Lower leg skin (tissue), 4 donors: ENCODE measurements around the gene TNFRSF19. TPM values are rescaled to one million over a fixed set of nuclear protein-coding genes. Genes with fewer than 3 reads are reported as not detected.
"Not testable (repeated sequence)": the region's sequence is repeated elsewhere in the genome, so short reads cannot be mapped to it uniquely, and the experiment has no call there.

Experiments
- DNase-seq, 2 donors: peaks; one replicate each; pipeline ENCODE4 v3.0.0-alpha.2; 2019; ENCODE audit warnings: low spot score in 2 of 2
- H3K4me3 ChIP-seq: fragments of 200-600 bp; sonication (generic); 2 replicates; pipeline ENCODE4 v1.5.1; 2017; ENCODE audit warnings: mild to moderate bottlenecking, low read depth; ENCODE audit not compliant: poor library complexity, severe bottlenecking
- CTCF ChIP-seq, 3 donors: fragments of 450-650 bp; IDR thresholded peaks; one replicate each; pipeline ENCODE4 v1.5.1; 2016; ENCODE audit warnings: antibody characterized with exemption in 3 of 3, mild to moderate bottlenecking in 3 of 3, moderate library complexity in 2 of 3
- POLR2A ChIP-seq, 2 donors: fragments of 450-650 bp; IDR thresholded peaks; one replicate each; pipeline ENCODE4 v1.6.1; 2016 to 2017; ENCODE audit warnings: antibody characterized with exemption in 2 of 2, mild to moderate bottlenecking in 1 of 2, moderate library complexity in 1 of 2
- WGBS, 2 donors: methylation state at CpG; one replicate each; pipeline ENCODE4 v1.1.5; 2018; 5-methylcytosine and 5-hydroxymethylcytosine counted together
- intact Hi-C: fragments of 100-400 bp; cut with DNase I; formaldehyde crosslinking; loops from one replicate; pipeline ENCODE4 v1.15.0; 2023; ENCODE audit warnings: low total_unique reads
- total RNA-seq, 4 donors: library from RNA; depleted of rRNA; stranded (reverse); fragments of >200 nt; gene quantifications; one replicate each; pipeline ENCODE4 v1.1.0, GENCODE V29; 2016

TNFRSF19 gene
- total RNA-seq, 4 donors from 2014 or later, result 51.2 to 106 (median 72.5) TPM

GRCh38 chr13:23674795-23675640, 104.8 kb downstream of the TNFRSF19 start:
- no peak for DNase-seq
- 85 to 90% methylated on average over 5 of the region's 5 CpGs for WGBS, 2 donors
- intact Hi-C loops, result no loop called here
- H3K4me3 ChIP-seq, result no peak overlapping the region
- TF ChIP-seq POLR2A (IDR thresholded peaks at IDR 0.05) (no peak), CTCF (IDR thresholded peaks at IDR 0.05) (no peak)

- DNase-seq, intact Hi-C loops, H3K4me3 ChIP-seq: not testable (repeated sequence)
- 97 to 99% methylated on average over 10 to 20 of the region's 24 CpGs for WGBS, 2 donors
These were observed 107.6 kb downstream of the TNFRSF19 start for GRCh38 chr13:23677679-23678288.

GRCh38 chr13:23678795-23679194, 108.6 kb downstream of the TNFRSF19 start:
- intact Hi-C loops, result no loop called here
- 47 to 56% methylated on average over 2 of the region's 2 CpGs for WGBS, 2 donors
- TF ChIP-seq POLR2A (IDR thresholded peaks at IDR 0.05) (no peak), CTCF (IDR thresholded peaks at IDR 0.05) (no peak)
- no peak overlapping the region for H3K4me3 ChIP-seq
- no peak for DNase-seq

GRCh38 chr13:23679220-23679619, 109.0 kb downstream of the TNFRSF19 start:
- TF ChIP-seq CTCF (IDR thresholded peaks at IDR 0.05) (no peak), POLR2A (IDR thresholded peaks at IDR 0.05) (no peak)
- intact Hi-C loops, result no loop called here
- DNase-seq, result no peak
- 47 to 69% methylated on average over 2 of the region's 2 CpGs for WGBS, 2 donors
- H3K4me3 ChIP-seq, result no peak overlapping the region

- 71 to 76% methylated on average over 10 of the region's 10 CpGs for WGBS, 2 donors
- intact Hi-C loops, result no loop called here
- no peak for DNase-seq
- TF ChIP-seq CTCF (IDR thresholded peaks at IDR 0.05) (no peak), POLR2A (IDR thresholded peaks at IDR 0.05) (no peak)
- H3K4me3 ChIP-seq, result no peak overlapping the region
These were observed 110.8 kb downstream of the TNFRSF19 start for GRCh38 chr13:23680845-23681669.

GRCh38 chr13:23683084-23683483, 112.9 kb downstream of the TNFRSF19 start:
- 81 to 92% methylated on average over 4 of the region's 4 CpGs for WGBS, 2 donors

More at GRCh38 chr13:23683084-23683483, 112.9 kb downstream of the TNFRSF19 start:
- no peak for TF ChIP-seq CTCF (IDR thresholded peaks at IDR 0.05)
- TF ChIP-seq POLR2A (IDR thresholded peaks at IDR 0.05), result no peak
- intact Hi-C loops, result no loop called here
- H3K4me3 ChIP-seq, result no peak overlapping the region
- DNase-seq, result no peak
